HG03025 (cell line): ENCODE measurements around the gene EFCAB5.
"Not testable (repeated sequence)": the region's sequence is repeated elsewhere in the genome, so short reads cannot be mapped to it uniquely, and the experiment has no call there.

Experiments used
- ATAC-seq: cut with Tn5 transposase; IDR thresholded peaks from one replicate; pipeline ENCODE4 v1.9.1; 2021; ENCODE audit warnings: mild to moderate bottlenecking, moderate library complexity; ENCODE audit not compliant: unreplicated experiment, low FRiP score

The EFCAB5 gene

DNA sequence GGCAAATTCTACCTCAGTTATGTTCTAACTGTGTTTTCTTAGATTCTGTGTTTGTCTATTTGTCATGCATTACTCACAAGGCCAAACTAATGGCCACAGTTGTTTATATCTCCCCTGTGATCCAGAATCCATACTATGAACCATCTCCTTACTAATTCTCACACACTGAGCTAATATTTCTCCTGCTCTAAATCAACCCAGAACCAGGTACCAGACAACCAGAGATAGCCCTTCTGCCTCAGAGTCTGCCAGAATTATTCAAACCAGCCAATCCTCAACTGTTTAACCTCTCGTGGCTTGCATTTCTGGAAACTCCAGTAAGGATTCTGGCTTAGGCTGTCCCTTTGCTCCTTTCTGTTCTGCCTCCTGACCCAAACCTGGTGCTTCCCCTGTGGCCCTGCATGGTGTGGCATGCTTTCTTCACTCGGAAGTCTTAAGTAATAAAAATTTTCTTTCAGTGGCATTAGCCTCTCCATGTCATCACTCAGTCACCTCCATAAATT lies 59.4 kb downstream of the EFCAB5 start:
- no peak for ATAC-seq

GRCh38 chr17:30002088-30002487 lies 60.7 kb downstream of the EFCAB5 start:
- no peak for ATAC-seq

DNA sequence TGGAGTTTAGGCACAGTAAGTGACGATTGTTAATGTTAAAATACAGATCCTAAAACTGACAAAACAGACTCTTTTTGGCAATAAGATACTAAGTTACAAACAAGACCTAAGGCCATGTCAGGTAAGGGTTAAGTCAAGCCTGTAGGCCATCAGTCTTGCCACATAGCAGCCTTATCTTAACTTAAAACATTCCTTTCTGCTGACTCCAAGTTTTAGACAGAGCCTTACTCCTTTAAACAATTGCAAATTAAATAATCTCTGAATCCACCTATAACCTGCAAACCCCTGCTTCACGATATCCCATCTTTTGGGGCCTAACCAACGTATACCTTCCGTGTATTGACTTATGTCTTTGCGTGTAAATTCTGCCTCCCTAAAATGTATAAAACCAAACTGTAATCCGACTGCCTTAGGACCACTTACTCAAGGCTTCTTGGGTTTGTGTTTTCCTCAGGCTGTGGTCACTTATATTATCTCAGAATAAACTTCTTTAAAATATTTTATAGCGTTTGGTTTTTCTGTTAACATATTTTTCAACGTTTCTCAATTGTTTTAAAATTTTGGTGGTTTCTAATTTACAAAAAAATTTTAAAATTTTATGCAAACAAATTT lies 64.4 kb downstream of the EFCAB5 start:
- ATAC-seq, result no peak

DNA sequence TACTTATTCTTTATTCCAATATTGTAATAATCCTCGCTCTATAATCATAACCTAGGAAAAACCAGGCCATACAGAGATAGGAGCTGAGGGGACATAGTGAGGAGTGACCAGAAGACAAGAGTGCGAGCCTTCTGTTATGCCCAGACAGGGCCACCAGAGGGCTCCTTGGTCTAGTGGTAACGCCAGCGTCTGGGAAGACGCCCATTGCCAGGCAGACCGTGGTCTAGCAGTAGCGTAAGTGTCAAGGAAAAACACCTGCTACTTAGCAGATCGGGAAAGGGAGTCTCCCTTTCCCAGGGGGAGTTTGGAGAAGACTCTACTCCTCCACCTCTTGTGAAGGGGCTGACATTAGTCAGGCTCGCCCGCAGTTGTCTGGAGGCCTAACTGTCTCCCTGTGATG lies 70.5 kb downstream of the EFCAB5 start:
- not testable (repeated sequence) for ATAC-seq

GRCh38 chr17:30021708-30022317 lies 80.4 kb downstream of the EFCAB5 start:
- ATAC-seq, result no peak

- ATAC-seq, result not testable (repeated sequence)
Observed at GRCh38 chr17:30025325-30025724, 83.9 kb downstream of the EFCAB5 start.

DNA sequence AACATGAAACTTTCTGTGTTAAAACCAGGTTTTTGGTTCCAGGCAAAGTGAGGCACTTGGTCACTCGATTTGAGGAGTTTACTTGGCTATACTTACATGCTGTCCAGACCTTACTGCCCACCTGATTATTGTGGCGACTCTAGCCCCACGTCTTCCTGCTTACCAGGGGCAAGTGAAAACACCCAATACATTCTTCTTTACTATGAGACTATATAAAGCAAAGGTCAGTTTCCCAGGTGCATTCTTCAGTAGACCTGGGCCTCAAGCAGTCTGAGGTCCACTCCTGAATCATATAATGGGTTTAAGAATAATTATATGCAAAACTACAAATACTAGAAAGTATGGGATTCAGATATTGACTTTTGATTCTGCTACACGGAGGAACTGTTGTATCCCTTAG lies 86.2 kb downstream of the EFCAB5 start:
- ATAC-seq, result no peak

- ATAC-seq, result no peak
Observed at GRCh38 chr17:30031214-30031869, 89.9 kb downstream of the EFCAB5 start.

GRCh38 chr17:30035369-30035768 lies 93.9 kb downstream of the EFCAB5 start:
- no peak for ATAC-seq

DNA sequence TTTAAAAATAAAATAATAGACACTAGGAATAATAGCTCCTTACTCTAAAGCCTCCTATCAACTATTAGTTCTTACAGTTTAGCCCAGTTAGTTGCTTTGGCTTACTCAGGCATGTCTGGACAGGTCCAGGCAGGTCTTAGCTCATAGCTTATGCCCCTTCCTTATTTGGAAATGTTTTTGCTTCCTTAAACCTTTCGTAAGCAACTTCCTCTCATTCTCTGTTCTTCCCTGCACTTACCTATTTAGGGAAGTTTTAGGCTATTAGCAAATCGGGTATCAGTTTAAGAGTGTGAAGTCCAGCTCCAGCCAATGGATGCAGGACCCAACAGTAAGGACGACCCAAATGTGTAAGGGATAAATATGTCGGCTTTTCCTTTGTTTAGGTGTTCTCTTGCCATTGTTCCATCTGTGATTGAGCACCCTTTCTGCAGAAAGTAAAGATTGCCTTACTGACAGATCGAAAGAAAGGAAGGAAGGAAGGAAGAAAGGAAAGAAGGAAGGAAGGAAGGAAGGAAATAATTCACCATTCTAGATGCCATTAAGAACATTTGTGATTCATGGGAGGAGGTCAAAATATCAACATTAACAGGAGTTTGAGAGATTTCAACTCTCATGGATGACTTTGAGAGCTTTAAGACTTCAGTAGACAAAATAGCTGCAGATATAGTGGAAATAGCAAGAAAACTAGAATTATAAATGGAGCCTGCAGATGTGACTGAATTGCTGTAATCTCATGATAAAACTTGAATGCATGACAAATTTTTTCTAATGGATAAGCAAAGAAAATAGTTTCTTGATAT lies 99.5 kb downstream of the EFCAB5 start:
- not testable (repeated sequence) for ATAC-seq

- no peak for ATAC-seq
Observed at GRCh38 chr17:30041551-30041950, 100.1 kb downstream of the EFCAB5 start.

GRCh38 chr17:30062372-30062771 lies 120.9 kb downstream of the EFCAB5 start:
- no peak for ATAC-seq

DNA sequence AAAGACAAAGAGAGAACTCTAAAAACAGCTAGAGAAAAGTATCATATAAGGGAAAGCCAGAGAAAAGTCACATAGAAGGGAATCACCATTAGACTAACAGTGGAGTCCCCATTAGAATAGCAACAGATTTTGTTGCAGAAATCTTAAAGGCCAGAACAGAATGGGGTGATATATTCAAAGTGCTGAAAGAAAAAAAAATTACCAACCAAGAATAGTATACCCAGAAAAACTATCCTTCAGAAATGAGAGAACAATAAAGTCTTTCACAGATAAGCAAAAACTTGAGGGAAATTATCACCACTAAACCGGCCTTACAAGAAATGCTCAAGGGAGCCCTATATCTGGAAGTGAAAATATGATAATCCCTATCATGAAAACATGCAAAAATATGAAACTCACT lies 123.3 kb downstream of the EFCAB5 start:
- no peak for ATAC-seq

- ATAC-seq, result no peak
Observed at GRCh38 chr17:30068465-30068864, 127.0 kb downstream of the EFCAB5 start.

- no peak for ATAC-seq
Observed at GRCh38 chr17:30074254-30074653, 132.8 kb downstream of the EFCAB5 start.

DNA sequence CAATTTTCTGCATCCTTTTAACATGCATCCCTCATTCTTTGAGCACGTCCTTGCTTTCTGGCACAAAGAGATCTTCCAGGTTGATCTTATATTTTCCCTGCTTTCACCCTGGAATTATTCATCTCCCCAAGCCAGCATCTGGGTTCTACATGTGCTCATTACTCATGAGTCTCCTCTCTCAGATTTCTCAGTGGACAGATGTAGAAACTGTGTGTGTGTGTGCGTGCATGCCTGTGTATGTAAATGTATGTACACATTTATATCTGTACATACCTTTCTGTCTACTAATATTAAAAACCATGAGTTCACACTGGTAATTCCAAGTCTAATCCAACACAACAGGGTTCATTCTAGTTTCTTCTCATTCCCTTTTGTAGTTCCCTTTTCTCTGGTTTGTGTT lies 133.3 kb downstream of the EFCAB5 start:
- no peak for ATAC-seq

- no peak for ATAC-seq
Observed at GRCh38 chr17:30082773-30083172, 141.3 kb downstream of the EFCAB5 start.

DNA sequence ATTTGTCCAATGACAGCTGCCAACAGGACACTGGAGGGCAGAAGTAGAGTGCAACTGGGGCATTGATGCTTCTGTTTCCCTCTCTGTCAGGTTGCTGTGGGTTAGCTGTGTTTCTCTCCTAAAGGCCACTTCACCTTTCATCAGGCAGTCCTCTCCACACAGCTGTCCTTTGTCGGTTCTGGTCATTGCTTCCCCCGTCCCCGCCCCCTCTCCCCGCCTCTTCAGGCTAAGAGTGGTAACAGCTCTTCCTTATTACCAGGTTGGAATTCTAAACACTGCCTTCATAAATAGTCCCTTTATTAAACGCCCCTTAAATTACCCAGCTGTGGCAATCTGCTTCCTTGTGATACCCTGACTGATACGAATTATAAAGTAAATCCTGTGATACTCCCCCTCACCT lies 143.4 kb downstream of the EFCAB5 start:
- no peak for ATAC-seq

DNA sequence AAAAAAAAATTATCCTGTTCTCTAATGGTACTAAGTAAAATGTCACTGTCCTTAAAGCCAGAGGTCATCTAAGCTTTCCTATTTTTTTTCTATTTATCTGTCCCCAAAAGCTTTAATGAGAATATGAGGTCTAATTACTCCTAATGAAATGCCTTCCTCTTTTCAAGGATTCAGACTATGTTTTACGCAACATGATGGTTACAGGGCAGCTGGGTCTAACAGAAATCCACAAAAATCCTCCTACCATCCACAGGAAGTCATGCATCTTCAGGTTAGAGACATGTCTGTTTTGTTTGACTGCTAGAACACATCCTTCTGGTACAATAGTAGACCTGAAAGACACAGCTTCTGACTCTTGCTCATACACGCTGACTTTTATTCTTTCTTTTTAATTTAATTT lies 145.5 kb downstream of the EFCAB5 start:
- no peak for ATAC-seq

DNA sequence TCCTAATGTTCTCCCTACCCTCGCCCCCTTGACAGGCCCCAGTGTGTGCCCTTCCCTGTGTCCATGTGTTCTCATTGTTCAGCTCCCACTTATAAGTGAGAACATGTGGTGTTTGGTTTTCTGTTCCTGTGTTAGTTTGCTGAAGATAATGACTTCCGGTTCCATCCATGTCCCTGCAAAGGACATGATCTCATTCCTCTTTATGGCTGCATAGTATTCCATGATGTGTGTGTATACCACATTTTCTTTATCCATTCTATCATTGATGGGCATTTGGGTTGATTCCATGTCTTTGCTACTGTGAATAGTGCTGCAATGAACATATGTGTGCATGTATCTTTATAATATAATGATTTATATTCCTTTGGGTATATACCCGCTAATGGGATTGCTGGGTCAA lies 146.0 kb downstream of the EFCAB5 start:
- not testable (repeated sequence) for ATAC-seq

DNA sequence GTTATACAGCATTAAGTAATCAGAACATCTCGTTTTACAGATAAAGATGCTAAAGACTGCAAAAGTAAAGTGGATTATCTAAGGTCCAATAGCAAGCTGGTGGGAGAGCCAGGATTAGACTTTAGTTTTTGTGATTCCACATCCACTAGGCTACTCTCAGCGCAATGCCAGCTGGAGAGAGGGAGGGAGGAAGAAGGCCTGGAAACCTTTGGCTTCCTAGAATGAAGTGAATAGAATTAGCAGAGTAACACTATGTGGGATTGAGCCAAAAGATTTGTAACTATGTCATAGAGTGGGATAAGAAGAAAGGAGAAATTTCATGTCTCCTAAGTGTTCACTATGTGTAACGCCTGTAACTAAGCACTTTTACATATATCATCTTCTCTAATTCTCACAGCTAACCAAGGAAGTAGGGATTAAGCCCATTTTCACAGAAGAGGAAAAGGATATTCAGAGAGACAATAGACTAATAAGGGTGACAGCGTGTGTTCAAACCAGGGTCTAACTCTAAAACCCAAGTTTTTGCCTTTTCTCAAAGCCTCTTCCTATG lies 149.8 kb downstream of the EFCAB5 start:
- ATAC-seq, result no peak
